ENCODE measurements around the gene SYNPR.

SYNPR gene

GRCh38 chr3:63324621-63325020 lies 46.5 kb downstream of the SYNPR start:
- H3K4me3 ChIP-seq (ENCODE audit: low read depth, low read length), result no peak overlapping the region
- DNase-seq (ENCODE audit: low read depth), result no peak
- TF ChIP-seq CTCF (IDR thresholded peaks at IDR 0.05; ENCODE audit: low read depth, low read length, missing control alignments), result no peak

DNA sequence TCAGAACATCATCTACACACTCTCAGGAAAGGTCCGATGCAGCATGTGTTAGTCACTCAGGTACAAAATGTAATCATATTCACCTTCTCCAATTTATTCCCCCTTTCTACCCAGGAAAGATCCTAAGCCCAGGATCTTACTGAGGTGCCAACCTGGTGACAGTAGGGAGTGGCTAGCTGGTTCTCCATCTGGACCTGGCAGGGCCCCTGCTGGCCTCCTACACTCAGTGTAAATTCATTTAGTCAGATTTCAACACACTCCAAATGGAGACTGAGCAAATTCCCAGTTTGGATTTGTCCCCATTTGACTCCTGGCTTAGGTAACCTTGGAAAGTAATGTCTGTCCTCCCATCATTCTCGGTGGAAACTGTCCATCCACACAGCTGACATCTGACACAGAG lies 47.3 kb downstream of the SYNPR start:
- no peak for DNase-seq (ENCODE audit: low read depth)
- TF ChIP-seq CTCF (IDR thresholded peaks at IDR 0.05; ENCODE audit: low read depth, low read length, missing control alignments), result no peak
- no peak overlapping the region for H3K4me3 ChIP-seq (ENCODE audit: low read depth, low read length)

DNA sequence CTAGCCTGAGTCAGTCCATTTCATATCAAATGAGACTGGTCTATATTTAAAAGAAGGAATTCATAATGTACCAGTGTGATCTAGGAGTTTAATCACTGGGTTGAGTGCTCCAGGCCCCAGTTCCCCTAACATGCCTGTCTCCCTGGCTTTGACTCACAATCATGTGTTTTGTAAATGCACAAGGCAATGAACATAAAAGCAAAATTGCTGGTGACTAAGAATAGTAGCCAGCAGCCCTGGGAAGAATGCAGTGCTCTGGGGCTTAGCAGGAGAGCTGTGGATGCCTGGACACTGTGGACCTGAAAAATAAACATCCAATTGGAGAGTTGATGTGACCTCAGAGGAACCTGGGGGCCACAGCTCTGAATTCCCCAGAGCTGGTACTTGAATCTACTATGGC lies 50.3 kb downstream of the SYNPR start:
- TF ChIP-seq CTCF (IDR thresholded peaks at IDR 0.05; ENCODE audit: low read depth, low read length, missing control alignments), result no peak
- H3K4me3 ChIP-seq (ENCODE audit: low read depth, low read length), result no peak overlapping the region
- DNase-seq (ENCODE audit: low read depth), result no peak

DNA sequence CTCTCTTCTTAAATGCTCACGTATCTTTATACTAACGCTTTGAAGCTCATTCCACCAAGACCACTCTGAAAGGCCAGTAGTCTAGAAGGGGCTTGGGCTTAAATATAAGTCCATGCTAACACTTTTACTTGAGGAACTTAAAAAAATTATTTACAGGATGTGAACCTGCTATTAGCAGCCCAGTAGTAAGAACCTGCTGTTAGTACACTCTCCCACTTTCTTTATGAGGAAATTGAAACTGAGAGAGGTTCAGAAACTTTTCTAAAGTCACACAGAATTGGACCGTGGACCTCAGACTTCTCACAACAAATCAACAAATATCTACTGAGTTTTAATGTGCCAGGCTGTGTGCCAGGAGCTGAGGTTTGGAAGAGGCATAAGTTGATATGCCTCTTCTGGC lies 53.4 kb downstream of the SYNPR start:
- no peak for DNase-seq (ENCODE audit: low read depth)
- no peak overlapping the region for H3K4me3 ChIP-seq (ENCODE audit: low read depth, low read length)
- no peak for TF ChIP-seq CTCF (IDR thresholded peaks at IDR 0.05; ENCODE audit: low read depth, low read length, missing control alignments)

DNA sequence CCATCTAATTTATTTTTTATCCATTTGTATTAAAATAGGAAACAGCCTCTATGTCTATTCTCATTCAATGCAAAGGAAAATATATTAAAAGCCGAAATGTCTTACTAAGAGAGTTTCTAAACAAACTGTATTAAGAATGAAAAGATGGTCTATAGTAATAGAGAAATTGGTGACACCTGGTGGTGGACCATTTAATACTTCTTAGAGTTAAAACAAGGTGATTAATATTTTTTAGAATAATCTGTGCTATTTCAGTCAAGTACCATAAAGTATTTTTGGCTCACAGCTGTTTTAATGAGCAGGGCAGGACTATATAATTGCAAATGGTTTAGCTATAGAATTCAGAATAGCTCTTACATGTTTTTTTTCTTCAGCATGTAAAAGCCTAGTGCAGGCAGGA lies 55.7 kb downstream of the SYNPR start:
- no peak for TF ChIP-seq CTCF (IDR thresholded peaks at IDR 0.05; ENCODE audit: low read depth, low read length, missing control alignments)
- no peak overlapping the region for H3K4me3 ChIP-seq (ENCODE audit: low read depth, low read length)
- no peak for DNase-seq (ENCODE audit: low read depth)

- H3K4me3 ChIP-seq (ENCODE audit: low read depth, low read length), result no peak overlapping the region
- TF ChIP-seq CTCF (IDR thresholded peaks at IDR 0.05; ENCODE audit: low read depth, low read length, missing control alignments), result no peak
- DNase-seq (ENCODE audit: low read depth), result no peak
These were observed 60.2 kb downstream of the SYNPR start for GRCh38 chr3:63338351-63338750.

DNA sequence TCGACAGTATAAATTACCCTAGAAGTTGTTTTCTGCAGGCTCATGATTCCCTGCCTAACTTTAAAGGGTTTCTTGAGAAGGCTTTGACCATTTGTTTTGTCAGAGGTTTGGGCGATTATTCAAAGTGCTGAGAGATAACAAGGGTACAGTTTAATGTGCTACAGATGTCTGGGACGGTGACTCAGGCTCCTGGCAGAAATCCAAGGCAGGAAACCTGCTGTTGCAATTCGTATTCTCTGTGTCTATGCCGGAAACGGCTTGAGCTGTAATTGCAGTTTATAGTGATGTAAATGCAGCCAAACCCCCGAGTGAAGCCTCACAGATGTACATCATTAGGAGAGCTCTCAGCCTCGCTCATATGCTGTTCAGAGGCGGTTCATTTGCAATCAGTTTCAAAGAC lies 65.6 kb downstream of the SYNPR start:
- TF ChIP-seq CTCF (IDR thresholded peaks at IDR 0.05; ENCODE audit: low read depth, low read length, missing control alignments), result no peak
- no peak overlapping the region for H3K4me3 ChIP-seq (ENCODE audit: low read depth, low read length)
- DNase-seq (ENCODE audit: low read depth), result no peak
